HG03439 (cell line): ENCODE results near the gene ZKSCAN5.
"Not testable (repeated sequence)": the region's sequence is repeated elsewhere in the genome, so short reads cannot be mapped to it uniquely, and the experiment has no call there.

Experiments
- ATAC-seq: cut with Tn5 transposase; IDR thresholded peaks from one replicate; pipeline ENCODE4 v1.9.1; 2021; ENCODE audit warnings: mild to moderate bottlenecking, moderate library complexity; ENCODE audit not compliant: unreplicated experiment

Gene ZKSCAN5

DNA sequence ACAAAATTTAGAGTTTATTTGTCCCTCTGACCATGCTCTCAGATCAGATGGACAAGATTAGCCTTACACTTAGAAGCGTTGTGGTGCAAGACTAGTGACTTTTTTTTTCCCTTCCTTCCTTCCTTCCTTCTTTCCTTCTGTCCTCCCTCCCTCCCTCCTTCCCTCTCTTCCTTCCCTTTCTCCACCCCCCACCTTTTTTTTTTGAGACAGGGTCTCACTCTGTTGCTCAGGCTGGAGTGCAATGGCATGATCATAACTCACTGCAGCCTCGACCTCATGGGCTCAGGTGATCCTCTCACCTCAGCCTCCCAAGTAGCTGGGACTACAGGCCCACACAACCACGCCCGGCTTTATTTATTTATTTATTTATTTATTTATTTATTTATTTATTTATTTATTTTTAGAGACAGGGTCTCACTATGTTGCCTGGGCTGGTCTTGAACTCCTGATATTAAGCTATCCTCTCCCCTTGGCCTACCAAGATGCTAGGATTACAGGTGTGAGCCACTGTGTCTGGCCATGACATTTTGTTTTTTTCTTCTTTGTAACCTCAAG lies 76.4 kb downstream of the ZKSCAN5 start:
- ATAC-seq, result not testable (repeated sequence)
